ENCODE results near the gene SH2B2. TPM values are rescaled to one million over a fixed set of nuclear protein-coding genes. Genes with fewer than 3 reads are reported as not detected.

Gene SH2B2
- total and polyA plus RNA-seq, 3 donors from 2014 or later: 4.6 to 26.6 (median 22.8) TPM

DNA sequence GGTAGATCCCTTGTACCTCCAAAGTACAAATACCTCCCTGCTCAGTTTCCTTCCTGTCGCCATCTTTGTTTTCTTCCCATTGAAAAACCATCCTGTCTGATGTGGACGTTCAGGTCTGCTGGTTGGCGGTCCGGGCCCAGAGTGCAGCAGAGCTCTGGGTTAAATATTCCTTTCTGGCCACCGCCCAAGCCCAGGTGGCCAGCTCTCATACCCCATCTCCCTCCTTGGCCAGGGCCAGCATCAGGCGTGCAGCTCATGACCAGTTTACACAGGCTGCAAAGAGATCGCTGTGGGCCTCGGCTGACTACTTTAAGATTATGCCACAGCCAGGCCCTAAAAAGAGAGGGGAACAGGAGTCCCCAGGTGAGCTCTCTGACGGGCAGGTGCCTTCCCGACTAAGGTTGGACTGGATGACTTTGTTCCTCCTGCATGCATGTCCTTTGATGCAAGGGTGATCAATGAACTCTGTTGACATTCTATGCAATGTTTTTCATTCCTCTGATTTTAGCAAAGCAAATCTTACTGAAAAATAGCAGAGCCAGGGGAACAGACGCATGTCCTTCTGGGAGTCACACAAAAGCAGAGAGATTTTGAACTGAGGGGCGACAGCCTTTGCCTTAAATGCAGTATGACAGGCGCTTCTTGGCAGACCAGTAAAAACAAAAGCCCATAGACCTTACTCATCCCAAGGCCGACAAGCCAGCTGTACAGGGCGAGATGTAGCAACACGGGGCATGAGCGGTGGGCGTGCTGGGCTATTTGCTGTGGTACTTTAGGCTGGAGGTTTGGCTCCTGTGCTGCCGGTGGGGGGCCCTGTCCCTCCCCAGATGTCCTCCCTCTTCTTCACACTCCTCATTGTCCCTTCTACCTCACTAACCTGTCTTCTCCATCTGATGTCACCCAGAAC lies 33.3 kb upstream of the SH2B2 start:
- H3K36me3 ChIP-seq (ENCODE audit: low read depth, missing control alignments): no peaks in the 10 kb centered on the region
- H3K4me1 ChIP-seq: no peaks in the 10 kb centered on the region
- no peaks in the 10 kb centered on the region for H3K9me3 ChIP-seq
- TF ChIP-seq, protein P1, sequence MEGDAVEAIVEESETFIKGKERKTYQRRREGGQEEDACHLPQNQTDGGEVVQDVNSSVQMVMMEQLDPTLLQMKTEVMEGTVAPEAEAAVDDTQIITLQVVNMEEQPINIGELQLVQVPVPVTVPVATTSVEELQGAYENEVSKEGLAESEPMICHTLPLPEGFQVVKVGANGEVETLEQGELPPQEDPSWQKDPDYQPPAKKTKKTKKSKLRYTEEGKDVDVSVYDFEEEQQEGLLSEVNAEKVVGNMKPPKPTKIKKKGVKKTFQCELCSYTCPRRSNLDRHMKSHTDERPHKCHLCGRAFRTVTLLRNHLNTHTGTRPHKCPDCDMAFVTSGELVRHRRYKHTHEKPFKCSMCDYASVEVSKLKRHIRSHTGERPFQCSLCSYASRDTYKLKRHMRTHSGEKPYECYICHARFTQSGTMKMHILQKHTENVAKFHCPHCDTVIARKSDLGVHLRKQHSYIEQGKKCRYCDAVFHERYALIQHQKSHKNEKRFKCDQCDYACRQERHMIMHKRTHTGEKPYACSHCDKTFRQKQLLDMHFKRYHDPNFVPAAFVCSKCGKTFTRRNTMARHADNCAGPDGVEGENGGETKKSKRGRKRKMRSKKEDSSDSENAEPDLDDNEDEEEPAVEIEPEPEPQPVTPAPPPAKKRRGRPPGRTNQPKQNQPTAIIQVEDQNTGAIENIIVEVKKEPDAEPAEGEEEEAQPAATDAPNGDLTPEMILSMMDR (IDR thresholded peaks at IDR 0.05): no peak
- no peak for TF ChIP-seq POLR2A (IDR thresholded peaks at IDR 0.05)
- no peak overlapping the region for H3K4me3 ChIP-seq
- intact Hi-C loops (cut with DNase I; ENCODE audit: low total_unique reads): no loop called here
- no peaks in the 10 kb centered on the region for H3K27me3 ChIP-seq
- 90 to 94% methylated on average over 19 of the region's 19 CpGs for WGBS, 2 donors
- DNase-seq: no peak
- H3K27ac ChIP-seq: no peak overlapping the region

DNA sequence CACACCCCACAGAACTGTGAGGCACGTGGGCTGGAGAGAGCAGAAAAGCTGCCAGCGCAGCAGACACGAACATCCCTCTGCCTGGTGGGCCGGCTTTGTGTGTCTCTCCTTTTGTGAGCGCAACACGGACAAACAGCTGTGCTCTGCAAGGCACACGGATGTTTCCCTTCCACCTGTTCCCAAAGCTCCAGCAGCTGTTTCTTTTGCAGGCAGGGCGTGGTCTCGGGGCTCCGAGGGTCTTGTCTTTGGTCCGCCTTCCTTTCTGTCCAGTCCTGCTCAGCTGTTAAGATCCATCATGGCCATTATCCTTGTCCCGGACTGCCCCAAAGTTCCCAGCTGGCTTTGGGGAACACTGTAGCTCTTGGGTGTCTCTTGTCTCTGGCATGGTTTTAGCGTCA lies 32.7 kb upstream of the SH2B2 start:
- H3K9me3 ChIP-seq: no peaks in the 10 kb centered on the region
- no peak overlapping the region for H3K4me3 ChIP-seq
- no peaks in the 10 kb centered on the region for H3K27me3 ChIP-seq
- 92 to 95% methylated on average over 8 to 13 of the region's 13 CpGs for WGBS, 2 donors
- no peaks in the 10 kb centered on the region for H3K4me1 ChIP-seq
- H3K27ac ChIP-seq: no peak overlapping the region
- TF ChIP-seq, protein P1 (IDR thresholded peaks at IDR 0.05): no peak
- TF ChIP-seq POLR2A (IDR thresholded peaks at IDR 0.05): no peak
- DNase-seq: no peak
- intact Hi-C loops (cut with DNase I; ENCODE audit: low total_unique reads): no loop called here
- H3K36me3 ChIP-seq (ENCODE audit: low read depth, missing control alignments): no peaks in the 10 kb centered on the region

DNA sequence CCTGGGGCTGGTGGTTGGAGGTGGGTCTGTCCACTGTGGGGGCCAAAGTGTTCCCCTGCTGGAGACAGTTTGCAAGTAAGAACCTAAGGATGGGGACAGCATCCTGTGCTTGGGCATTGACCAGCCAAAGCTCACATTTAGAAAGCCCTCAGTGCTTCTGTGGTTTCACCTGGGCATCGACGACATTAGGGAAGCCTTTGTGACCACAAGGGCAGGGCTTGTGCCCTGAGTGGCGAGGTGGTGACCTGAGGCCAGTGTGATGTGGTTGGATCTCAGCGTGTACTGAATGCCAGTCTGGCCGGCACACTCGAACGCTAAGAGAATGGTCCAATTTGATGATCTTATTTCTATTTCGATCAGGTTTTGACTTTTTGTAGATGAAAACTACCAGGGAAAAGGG lies 32.1 kb upstream of the SH2B2 start:
- Histone ChIP-seq H3K9me3 (no peaks in the 10 kb centered on the region), H3K27ac (no peak overlapping the region), H3K4me3 (no peak overlapping the region), H3K36me3 (ENCODE audit: low read depth, missing control alignments) (no peaks in the 10 kb centered on the region), H3K4me1 (no peaks in the 10 kb centered on the region), H3K27me3 (no peaks in the 10 kb centered on the region)
- whole genome bisulfite sequencing, 2 donors: 87 to 89% methylated on average over 8 of the region's 8 CpGs
- DNase-seq: no peak
- no peak for TF ChIP-seq POLR2A (IDR thresholded peaks at IDR 0.05)
- TF ChIP-seq, protein P1 (IDR thresholded peaks at IDR 0.05): no peak
- intact Hi-C loops (cut with DNase I; ENCODE audit: low total_unique reads): no loop called here

DNA sequence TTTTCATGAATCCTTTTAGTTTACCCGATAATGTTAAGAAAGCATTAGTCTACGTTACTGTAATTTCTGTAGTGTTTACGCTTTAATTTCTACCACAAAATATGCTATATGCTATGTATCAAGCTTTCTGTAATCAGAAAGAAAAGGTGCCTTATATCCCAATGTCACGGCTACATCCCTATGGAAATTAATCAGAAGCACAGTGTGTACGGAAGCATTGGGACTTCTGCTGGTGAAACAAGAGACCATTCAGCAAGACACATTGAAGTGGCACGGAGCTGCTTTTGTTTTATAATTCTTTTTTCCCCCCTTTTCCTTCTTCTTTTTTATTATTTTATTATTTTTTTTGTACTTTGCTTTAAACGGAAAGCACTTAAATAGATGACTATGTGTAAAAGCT lies 31.2 kb upstream of the SH2B2 start:
- Histone ChIP-seq H3K27ac (no peak overlapping the region), H3K9me3 (no peaks in the 10 kb centered on the region), H3K27me3 (no peaks in the 10 kb centered on the region), H3K4me1 (no peaks in the 10 kb centered on the region), H3K36me3 (ENCODE audit: low read depth, missing control alignments) (no peaks in the 10 kb centered on the region), H3K4me3 (no peak overlapping the region)
- WGBS, 2 donors: 91 to 97% methylated on average over 7 of the region's 7 CpGs
- no peak for TF ChIP-seq POLR2A (IDR thresholded peaks at IDR 0.05)
- TF ChIP-seq, protein P1 (IDR thresholded peaks at IDR 0.05): no peak
- intact Hi-C loops (cut with DNase I; ENCODE audit: low total_unique reads): no loop called here
- DNase-seq: no peak

DNA sequence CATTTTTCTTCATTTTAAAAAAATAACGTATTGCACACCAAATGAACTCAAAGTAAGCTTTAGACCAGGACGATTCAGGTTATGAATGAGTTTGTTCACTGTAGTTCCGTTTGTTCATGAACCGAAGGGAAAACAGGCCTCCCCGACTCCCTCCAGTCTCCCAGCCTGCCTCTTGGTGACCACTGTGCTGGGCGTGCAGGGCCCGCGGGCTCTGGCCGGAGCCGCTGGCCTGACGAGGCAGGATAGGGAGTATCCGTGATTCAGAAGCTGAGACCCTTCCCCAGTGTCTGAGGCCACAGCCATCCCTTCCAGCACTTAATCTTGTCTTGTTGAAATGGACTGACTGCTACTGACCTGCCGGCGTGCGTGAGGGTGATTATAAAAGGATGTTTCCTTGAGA lies 30.8 kb upstream of the SH2B2 start:
- TF ChIP-seq, protein P1 (IDR thresholded peaks at IDR 0.05): no peak
- TF ChIP-seq POLR2A (IDR thresholded peaks at IDR 0.05): no peak
- Histone ChIP-seq H3K4me1 (no peaks in the 10 kb centered on the region), H3K36me3 (ENCODE audit: low read depth, missing control alignments) (no peaks in the 10 kb centered on the region), H3K27ac (no peak overlapping the region), H3K27me3 (no peaks in the 10 kb centered on the region), H3K9me3 (no peaks in the 10 kb centered on the region), H3K4me3 (no peak overlapping the region)
- no peak for DNase-seq
- 88 to 93% methylated on average over 15 of the region's 15 CpGs for WGBS, 2 donors
- intact Hi-C loops (cut with DNase I; ENCODE audit: low total_unique reads): no loop called here
